GM12872 (cell line): ENCODE measurements around the gene GTF3C4.

Experiments
- CTCF ChIP-seq: IDR thresholded peaks from 3 replicates; pipeline ENCODE4 v1.5.1; 2011; ENCODE audit warnings: low read depth, mild to moderate bottlenecking, low read length, moderate library complexity; ENCODE audit not compliant: insufficient read depth

Gene GTF3C4

GRCh38 chr9:132637801-132638200 lies 32.5 kb upstream of the GTF3C4 start:
- TF ChIP-seq CTCF: no peak

DNA sequence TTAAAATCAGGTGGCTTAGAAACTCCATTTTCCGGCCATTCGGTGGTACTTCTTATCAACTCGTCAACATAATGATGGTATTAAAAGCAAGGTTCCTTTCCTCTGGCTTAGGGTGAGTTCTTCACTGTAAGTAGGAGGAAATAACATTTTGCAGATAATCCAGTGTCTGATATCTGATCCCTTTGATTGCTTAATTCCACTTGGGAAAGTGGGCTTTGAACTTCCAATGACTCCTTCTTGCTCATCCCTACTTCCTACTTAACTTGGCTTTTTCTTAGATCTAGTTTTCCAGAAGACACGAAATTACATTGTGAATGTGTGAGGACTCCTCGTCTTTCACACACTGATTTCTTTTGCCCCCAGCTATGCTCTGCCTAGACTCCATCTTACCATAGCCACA lies 32.0 kb upstream of the GTF3C4 start:
- TF ChIP-seq CTCF: no peak

GRCh38 chr9:132639322-132639721 lies 30.9 kb upstream of the GTF3C4 start:
- no peak for TF ChIP-seq CTCF

- TF ChIP-seq CTCF: no peak
These were observed 29.0 kb upstream of the GTF3C4 start for GRCh38 chr9:132641216-132641615.

GRCh38 chr9:132644251-132644650 lies 26.0 kb upstream of the GTF3C4 start:
- TF ChIP-seq CTCF: peak; percentile 65

DNA sequence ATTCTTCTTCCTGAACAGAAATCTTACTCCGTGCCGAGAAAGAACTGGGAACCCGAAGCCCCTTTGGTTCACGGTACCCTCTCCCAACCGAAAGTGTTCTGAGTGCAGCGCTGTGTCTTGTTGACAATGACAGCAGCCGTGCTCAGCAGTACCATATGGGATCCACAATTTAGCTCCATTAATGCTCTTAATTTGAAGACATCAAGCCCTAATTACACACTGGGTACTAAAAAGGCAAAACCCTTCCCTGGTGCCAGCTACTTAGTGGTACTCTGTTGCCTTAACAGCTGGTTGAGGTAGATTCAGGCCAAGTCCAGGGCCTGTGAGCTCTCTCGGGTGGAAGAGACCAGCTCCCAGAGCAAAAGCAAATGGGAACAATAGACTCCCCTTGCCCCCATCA lies 25.0 kb upstream of the GTF3C4 start:
- TF ChIP-seq CTCF: no peak

- no peak for TF ChIP-seq CTCF
These were observed 24.6 kb upstream of the GTF3C4 start for GRCh38 chr9:132645711-132646110.

DNA sequence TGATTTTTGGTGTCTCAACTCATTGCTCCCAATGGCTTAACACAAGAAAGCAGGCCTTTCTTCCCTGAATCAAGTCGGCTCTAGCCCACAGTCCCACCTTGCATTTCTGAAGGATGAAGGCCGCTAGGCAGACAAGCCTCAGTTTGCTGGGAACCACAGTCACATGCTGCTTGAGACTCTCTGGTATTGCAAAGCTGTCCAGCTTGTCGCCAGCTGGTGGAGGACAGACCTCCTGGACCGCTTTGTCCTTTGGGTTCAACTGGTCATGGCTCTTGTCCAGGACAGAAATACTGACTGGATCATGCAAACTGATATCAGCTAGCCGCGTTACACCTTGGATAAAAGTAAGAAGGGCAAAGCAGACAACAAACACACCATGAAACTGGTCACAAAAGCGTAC lies 23.5 kb upstream of the GTF3C4 start:
- no peak for TF ChIP-seq CTCF
